GM18870 (cell line): ENCODE measurements around the gene PCGF2.

Source experiments
- ATAC-seq: cut with Tn5 transposase; IDR thresholded peaks from one replicate; pipeline ENCODE4 v1.9.1; 2021; ENCODE audit warnings: moderate library complexity; ENCODE audit not compliant: unreplicated experiment

Gene PCGF2

GRCh38 chr17:38704606-38705522 is 43.3 kb downstream of the PCGF2 start, which contains the start of gene MLLT6:
Gene MLLT6, plus strand, starts transcription at chr17:38705273. Its CDS starts 360 bp downstream, at chr17:38705633.
- no peak for ATAC-seq

- ATAC-seq, result no peak
Observed at GRCh38 chr17:38703742-38704605, 44.2 kb downstream of the PCGF2 start.

DNA sequence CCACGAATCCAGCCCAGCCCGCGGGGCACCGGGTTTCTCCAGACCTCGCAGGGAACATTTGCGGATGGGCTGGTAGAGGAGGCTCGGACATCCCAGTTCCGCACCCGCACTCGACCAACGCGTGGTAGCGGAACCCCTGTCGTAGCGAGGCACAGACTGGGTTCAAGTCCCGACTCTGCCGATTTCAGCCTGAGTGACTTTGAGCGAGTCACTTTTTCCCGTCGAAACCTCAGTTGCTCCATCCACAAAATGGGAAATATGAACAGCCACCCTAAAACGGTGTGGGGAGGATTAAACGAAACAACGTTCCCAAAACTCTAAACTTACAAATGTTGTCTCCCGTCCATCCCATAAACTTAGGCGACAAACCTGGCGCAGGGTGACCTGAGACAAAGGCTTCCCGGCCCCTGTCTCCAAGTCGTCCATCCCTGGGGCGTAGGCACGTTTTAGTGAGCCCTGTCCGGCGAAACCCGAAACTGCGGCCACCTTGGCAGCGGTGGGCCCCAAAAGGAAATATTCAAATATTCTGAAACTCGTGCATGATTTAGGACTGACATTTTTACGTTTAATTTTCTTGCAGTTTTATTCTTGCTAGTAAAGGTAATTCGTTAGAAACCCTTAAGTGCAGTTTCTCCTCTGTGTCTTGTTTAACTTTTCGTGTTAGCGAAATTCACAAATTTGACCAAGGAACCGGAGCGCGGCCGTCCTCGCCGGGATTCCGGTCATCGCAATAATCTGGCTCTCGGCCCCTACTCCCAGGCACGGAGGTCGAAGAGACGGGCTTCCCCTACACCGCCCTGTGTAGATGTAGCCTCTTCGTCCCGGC is 45.0 kb downstream of the PCGF2 start:
- no peak for ATAC-seq

GRCh38 chr17:38702166-38702915 is 45.8 kb downstream of the PCGF2 start:
- ATAC-seq, result no peak

- ATAC-seq, result no peak
Observed at GRCh38 chr17:38701504-38702165, 46.5 kb downstream of the PCGF2 start.

- ATAC-seq, result no peak
Observed at GRCh38 chr17:38698760-38699159, 49.4 kb downstream of the PCGF2 start.

- no peak for ATAC-seq
Observed at GRCh38 chr17:38697061-38697820, 50.9 kb downstream of the PCGF2 start.

DNA sequence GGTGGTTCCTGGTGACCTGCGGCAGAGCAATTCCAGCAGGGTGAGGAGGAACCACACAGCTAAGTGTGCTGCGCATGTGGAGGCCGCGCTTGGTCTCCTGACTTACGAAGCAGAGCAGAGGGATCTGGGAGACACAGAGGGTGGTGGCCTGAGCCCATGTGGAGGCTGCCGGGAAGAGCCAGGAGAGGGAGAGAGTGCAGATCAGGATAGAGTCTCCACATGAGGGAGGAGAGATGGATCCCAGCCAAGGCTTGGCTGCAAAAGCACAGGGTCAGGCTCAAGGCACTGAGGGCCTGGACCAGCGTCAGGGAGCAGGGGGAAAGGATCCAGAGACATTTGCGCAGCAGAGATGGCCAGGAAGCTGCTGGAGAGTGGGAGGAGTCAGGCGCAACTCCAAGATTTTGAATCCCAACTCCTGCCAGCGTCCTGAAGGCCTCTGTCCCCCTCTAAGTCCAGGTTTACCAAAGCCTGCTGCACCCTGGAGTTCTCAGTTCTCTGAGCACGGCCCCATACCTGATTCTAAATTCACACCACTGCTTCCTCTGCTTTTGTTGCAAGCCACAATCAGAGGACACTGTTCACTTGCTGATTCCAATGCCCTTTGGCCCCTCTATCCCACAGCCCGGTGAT is 54.3 kb downstream of the PCGF2 start:
- no peak for ATAC-seq

- no peak for ATAC-seq
Observed at GRCh38 chr17:38691154-38691553, 57.0 kb downstream of the PCGF2 start.

DNA sequence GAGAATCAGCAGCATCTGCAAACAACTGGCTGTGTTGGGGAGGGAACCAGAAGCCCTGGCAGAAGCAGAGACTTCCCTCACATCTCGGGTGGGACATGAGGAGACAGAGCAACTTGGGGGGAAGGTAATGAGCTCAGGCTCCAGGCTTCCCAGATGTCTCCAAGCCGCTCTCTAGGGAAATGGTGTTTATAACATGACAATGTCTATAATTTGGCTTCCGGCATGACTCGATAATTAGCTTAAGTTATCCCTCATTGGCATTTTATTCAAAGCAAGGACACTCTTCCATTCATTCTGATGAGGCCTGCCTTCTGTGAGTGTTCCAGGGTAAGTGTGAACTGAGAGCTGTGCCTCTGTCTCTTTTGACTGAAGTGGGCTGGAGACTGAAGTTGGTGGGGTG is 57.8 kb downstream of the PCGF2 start:
- ATAC-seq, result no peak

DNA sequence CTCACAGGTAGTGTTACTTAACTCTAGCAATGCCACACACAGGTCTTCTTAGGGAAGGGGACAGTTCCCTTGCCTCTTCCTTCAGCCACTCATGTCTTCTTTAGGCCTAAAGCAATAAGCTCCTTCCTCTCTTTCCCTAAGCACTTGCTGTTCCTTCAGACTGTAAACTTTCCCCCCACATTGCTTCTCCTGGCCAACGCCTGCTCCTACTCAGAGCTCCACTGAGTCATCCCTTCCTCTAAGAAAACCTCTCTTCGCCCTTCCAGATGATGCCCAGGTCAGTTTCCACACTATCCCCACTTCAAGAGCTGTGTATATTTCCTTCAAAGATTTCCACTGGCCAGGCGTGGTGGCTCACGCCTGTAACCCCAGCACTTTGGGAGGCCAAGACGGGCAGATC is 60.9 kb downstream of the PCGF2 start:
- ATAC-seq, result no peak

DNA sequence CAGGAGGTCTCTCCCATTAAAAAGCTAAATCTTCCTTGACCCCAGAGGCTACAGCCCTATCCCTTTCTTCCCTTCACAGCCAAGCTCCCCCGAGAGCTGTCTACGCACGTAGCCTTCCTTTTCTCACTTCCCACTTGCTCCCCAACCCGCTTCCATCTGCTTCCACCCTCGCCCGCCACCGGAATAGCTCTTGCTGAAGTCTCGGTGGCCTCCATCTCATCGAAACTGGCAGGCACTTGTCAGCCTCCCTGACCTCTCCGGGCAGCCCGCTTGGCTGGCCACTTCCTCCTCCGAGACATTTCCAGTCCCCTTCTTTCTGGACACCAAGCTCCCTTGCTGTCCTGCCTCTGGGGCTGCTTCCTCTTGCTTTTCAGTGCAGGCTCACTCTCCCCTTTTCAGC is 62.6 kb downstream of the PCGF2 start:
- ATAC-seq, result no peak
